Type B pancreatic cell (in vitro differentiated cells): ENCODE results near the gene DUSP15. TPM values are rescaled to one million over a fixed set of nuclear protein-coding genes. Genes with fewer than 3 reads are reported as not detected.
A peak's percentile ranks its signal among the peaks of the same experiment; 100 is the strongest.
"Not testable (repeated sequence)": the region's sequence is repeated elsewhere in the genome, so short reads cannot be mapped to it uniquely, and the experiment has no call there.

Source experiments
- DNase-seq: peaks from one replicate; pipeline ENCODE4 v3.0.0; 2021; ENCODE audit warnings: mixed read lengths; ENCODE audit not compliant: unreplicated experiment; ENCODE audit errors: extremely low spot score
- H3K27ac Mint-ChIP-seq: 2 replicates; pipeline ENCODE4 v1.8.0; 2021; ENCODE audit warnings: mild to moderate bottlenecking, mixed read lengths
- H3K27me3 Mint-ChIP-seq: 2 replicates; pipeline ENCODE4 v1.8.0; 2021; ENCODE audit warnings: mixed read lengths
- H3K36me3 Mint-ChIP-seq: 2 replicates; pipeline ENCODE4 v1.8.0; 2021; ENCODE audit warnings: mixed read lengths
- H3K4me1 Mint-ChIP-seq: one replicate; pipeline ENCODE4 v1.8.0; 2021; ENCODE audit warnings: mixed read lengths; ENCODE audit not compliant: unreplicated experiment
- H3K4me3 Mint-ChIP-seq: 2 replicates; pipeline ENCODE4 v1.8.0; 2021; ENCODE audit warnings: mild to moderate bottlenecking, mixed read lengths
- H3K9me3 Mint-ChIP-seq: 2 replicates; pipeline ENCODE4 v1.8.0; 2021; ENCODE audit warnings: mixed read lengths
- total RNA-seq: library from RNA; stranded (reverse); gene quantifications from 2 replicates; pipeline ENCODE4 v1.2.1, GENCODE V29; 2021; ENCODE audit warnings: low replicate concordance
- TF ChIP-seq, protein P1 (sequence below): fragments of 200-600 bp; sonication (generic); conservative IDR thresholded peaks from 2 replicates; pipeline ENCODE4 v1.5.0; 2021; ENCODE audit warnings: antibody characterized with exemption, mild to moderate bottlenecking

Gene DUSP15
- total RNA-seq, 1 donor from 2014 or later = 9.1 TPM

- TF ChIP-seq, protein P1, sequence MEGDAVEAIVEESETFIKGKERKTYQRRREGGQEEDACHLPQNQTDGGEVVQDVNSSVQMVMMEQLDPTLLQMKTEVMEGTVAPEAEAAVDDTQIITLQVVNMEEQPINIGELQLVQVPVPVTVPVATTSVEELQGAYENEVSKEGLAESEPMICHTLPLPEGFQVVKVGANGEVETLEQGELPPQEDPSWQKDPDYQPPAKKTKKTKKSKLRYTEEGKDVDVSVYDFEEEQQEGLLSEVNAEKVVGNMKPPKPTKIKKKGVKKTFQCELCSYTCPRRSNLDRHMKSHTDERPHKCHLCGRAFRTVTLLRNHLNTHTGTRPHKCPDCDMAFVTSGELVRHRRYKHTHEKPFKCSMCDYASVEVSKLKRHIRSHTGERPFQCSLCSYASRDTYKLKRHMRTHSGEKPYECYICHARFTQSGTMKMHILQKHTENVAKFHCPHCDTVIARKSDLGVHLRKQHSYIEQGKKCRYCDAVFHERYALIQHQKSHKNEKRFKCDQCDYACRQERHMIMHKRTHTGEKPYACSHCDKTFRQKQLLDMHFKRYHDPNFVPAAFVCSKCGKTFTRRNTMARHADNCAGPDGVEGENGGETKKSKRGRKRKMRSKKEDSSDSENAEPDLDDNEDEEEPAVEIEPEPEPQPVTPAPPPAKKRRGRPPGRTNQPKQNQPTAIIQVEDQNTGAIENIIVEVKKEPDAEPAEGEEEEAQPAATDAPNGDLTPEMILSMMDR = no peak
- peaks cover 12% of the 10 kb centered on the region for H3K4me1 Mint-ChIP-seq
- H3K36me3 Mint-ChIP-seq = no peaks in the 10 kb centered on the region
- peaks cover 13% of the 10 kb centered on the region for H3K27me3 Mint-ChIP-seq
- DNase-seq = no peak
- no peak within 1 kb of the TSS for H3K27ac Mint-ChIP-seq
- H3K9me3 Mint-ChIP-seq = no peaks in the 10 kb centered on the region
- no peak within 1 kb of the TSS for H3K4me3 Mint-ChIP-seq
Measured at GRCh38 chr20:31819083-31819784, 51.1 kb downstream of the DUSP15 start, which contains the start of gene MYLK2. MYLK2 (plus strand) TSS chr20:31819356; CDS start chr20:31819581, 225 bp downstream.

DNA sequence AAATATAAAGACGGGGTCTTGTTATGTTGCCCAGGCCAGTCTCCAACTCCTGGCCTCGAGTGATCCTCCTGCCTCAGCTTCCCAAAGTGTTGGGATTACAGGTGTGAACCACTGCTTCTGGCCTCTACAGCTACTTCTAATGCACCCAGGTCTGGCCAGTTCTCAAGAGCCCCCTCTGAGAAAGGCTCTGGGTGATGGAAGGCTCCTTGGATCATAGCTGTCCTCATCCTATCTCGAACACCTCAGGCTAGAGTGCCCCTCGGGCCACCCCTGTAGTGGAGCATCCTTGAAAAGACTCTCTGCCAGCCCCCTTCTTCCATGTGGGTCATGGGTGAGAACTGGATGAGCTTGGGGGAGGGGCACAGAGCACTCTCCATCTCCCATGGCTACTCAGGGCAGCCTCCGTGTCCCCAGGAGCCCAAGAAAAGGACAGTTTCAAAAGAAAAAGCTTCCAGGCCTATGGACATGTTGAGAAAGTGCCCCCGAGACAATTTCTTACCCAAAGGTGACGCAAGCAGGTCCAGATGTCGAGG, 51.9 kb downstream of the DUSP15 start:
- Mint-ChIP-seq H3K27ac (no peak overlapping the region), H3K36me3 (no peaks in the 10 kb centered on the region), H3K9me3 (no peaks in the 10 kb centered on the region)

GRCh38 chr20:31817461-31817860, 52.9 kb downstream of the DUSP15 start:
- no peaks in the 10 kb centered on the region for H3K9me3 Mint-ChIP-seq
- TF ChIP-seq, protein P1 = no peak
- H3K27ac Mint-ChIP-seq = no peak overlapping the region
- no peak overlapping the region for H3K4me3 Mint-ChIP-seq
- peaks cover 10% of the 10 kb centered on the region for H3K27me3 Mint-ChIP-seq
- no peaks in the 10 kb centered on the region for H3K36me3 Mint-ChIP-seq
- H3K4me1 Mint-ChIP-seq = peaks cover 13% of the 10 kb centered on the region
- DNase-seq = no peak

More for the DNA sequence above, 51.9 kb downstream of the DUSP15 start:
- TF ChIP-seq, protein P1 = no peak
- no peak for DNase-seq
- peaks cover 13% of the 10 kb centered on the region for H3K27me3 Mint-ChIP-seq
- H3K4me1 Mint-ChIP-seq = peaks cover 12% of the 10 kb centered on the region
- no peak overlapping the region for H3K4me3 Mint-ChIP-seq

DNA sequence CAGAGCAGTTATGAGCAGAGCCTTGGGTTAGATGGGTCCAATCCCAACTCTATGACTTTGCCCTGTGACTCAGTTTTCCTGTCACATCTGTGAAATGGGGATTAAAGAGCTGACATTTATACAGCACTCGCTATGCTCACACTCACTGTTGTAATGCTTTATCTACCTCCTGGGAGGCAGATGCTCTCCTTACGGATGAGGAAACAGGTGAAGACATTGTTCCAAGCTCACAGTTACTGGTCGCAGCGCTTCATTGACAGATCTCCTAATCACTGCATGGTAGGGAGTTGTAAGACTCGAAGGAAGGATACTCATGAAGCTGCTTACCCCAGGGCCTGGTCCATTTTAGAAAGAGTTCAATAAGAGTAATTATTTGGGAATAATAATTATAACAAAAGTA, 54.1 kb downstream of the DUSP15 start:
- no peaks in the 10 kb centered on the region for H3K36me3 Mint-ChIP-seq
- TF ChIP-seq, protein P1 = no peak
- H3K4me1 Mint-ChIP-seq = peaks cover 18% of the 10 kb centered on the region
- DNase-seq = no peak
- H3K9me3 Mint-ChIP-seq = no peaks in the 10 kb centered on the region
- no peak overlapping the region for H3K4me3 Mint-ChIP-seq
- peaks cover 8% of the 10 kb centered on the region for H3K27me3 Mint-ChIP-seq
- H3K27ac Mint-ChIP-seq = no peak overlapping the region

- Mint-ChIP-seq H3K9me3 (no peaks in the 10 kb centered on the region), H3K4me3 (no peak overlapping the region), H3K4me1 (peaks cover 18% of the 10 kb centered on the region), H3K27ac (no peak overlapping the region), H3K27me3 (peaks cover 7% of the 10 kb centered on the region), H3K36me3 (no peaks in the 10 kb centered on the region)
- TF ChIP-seq, protein P1 = no peak
- DNase-seq = peak; percentile 63
Measured at GRCh38 chr20:31815408-31816188, 54.7 kb downstream of the DUSP15 start.

- H3K4me1 Mint-ChIP-seq = peaks cover 24% of the 10 kb centered on the region
- not testable (repeated sequence) for H3K4me3 Mint-ChIP-seq, H3K9me3 Mint-ChIP-seq, H3K36me3 Mint-ChIP-seq, H3K27me3 Mint-ChIP-seq, H3K27ac Mint-ChIP-seq
- DNase-seq = peak; percentile 51
Measured at GRCh38 chr20:31814142-31814541, 56.2 kb downstream of the DUSP15 start.
